ENCODE results near the gene RPS27L.

Gene RPS27L

GRCh38 chr15:63194302-63194701 is 37.0 kb upstream of the RPS27L start:
- Histone ChIP-seq H3K36me3 (no peaks in the 10 kb centered on the region), H3K4me1 (peaks cover 12% of the 10 kb centered on the region; the same call in 1 of the 2 replicates), H3K4me3 (ENCODE audit: low read depth, low read length) (no peak overlapping the region), H3K9me3 (no peaks in the 10 kb centered on the region), H3K27me3 (no peaks in the 10 kb centered on the region)
- DNase-seq: no peak
- no peak for TF ChIP-seq CTCF (IDR thresholded peaks at IDR 0.05; ENCODE audit: low read depth, low read length)

DNA sequence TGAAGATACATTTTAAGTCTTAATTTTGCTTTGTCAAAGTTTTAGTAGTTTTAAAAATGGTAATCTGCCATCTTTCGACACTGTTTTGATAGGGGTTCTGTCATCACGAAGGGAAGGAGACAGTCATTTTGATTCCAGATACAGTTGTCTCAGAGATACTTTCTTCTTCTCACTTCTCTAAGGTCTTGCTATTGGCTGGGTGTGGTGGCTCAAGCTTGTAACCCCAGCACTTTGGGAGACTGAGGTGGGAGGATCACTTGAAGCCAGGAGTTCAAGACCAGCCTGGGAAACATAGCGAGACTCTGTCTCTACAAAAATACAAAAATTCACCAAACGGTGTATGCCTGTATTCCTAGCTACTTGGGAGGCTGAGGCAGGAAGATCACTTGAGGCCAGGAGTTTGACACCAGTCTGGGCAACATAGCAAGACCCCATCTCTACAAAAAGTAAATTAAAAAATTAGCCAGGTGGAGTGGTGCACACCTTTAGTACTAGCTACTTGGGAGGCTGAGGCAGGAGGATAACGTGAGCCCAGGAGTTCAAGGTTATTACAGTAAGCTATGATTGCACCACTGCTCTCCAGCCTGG is 35.4 kb upstream of the RPS27L start:
- H3K36me3 ChIP-seq: no peaks in the 10 kb centered on the region
- DNase-seq: no peak
- no peaks in the 10 kb centered on the region for H3K27me3 ChIP-seq
- no peaks in the 10 kb centered on the region for H3K9me3 ChIP-seq
- no peak for TF ChIP-seq CTCF (IDR thresholded peaks at IDR 0.05; ENCODE audit: low read depth, low read length)
- peaks cover 15% of the 10 kb centered on the region for H3K4me1 ChIP-seq
- H3K4me3 ChIP-seq (ENCODE audit: low read depth, low read length): no peak overlapping the region

DNA sequence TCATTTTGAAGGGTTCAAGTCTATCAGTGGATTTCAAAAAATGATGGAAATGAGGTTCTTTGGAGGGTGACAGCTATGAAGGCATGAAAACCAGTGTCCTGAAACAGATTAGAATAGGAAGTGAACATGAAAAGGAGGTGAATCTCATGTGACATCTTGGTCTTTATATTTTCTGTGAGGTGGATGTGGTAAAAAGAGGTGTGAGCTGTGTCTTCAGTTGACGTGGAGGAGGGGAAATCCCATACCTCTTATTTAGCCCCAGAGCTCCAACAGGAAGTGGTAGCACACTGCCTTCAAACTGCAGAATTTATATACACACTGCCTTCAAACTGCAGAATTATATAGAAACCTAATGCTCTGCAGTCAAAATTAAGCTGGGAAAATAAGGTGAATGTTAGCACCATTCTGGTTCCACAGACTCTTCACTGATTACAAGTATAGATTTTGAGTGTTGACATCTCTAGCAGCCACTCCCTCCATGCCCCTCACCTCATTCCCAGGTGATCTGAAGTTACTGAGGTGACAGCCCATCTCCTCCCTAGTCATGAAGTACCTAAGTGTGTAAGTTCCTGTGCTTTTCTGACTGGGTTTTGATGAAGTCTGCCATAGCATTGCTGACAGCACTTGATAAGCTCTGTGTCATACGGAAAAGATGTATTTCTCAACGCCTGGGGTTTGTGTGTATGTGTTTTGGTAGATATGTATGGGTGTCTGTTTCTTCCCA is 34.8 kb upstream of the RPS27L start:
- Histone ChIP-seq H3K4me3 (ENCODE audit: low read depth, low read length) (no peak overlapping the region), H3K27me3 (no peaks in the 10 kb centered on the region), H3K4me1 (peaks cover 15% of the 10 kb centered on the region), H3K9me3 (no peaks in the 10 kb centered on the region), H3K36me3 (no peaks in the 10 kb centered on the region)
- no peak for DNase-seq
- TF ChIP-seq CTCF (IDR thresholded peaks at IDR 0.05; ENCODE audit: low read depth, low read length): no peak

GRCh38 chr15:63190769-63191649 is 33.7 kb upstream of the RPS27L start:
- H3K36me3 ChIP-seq: no peaks in the 10 kb centered on the region
- peaks cover 15% of the 10 kb centered on the region for H3K4me1 ChIP-seq
- no peak for TF ChIP-seq CTCF (IDR thresholded peaks at IDR 0.05; ENCODE audit: low read depth, low read length)
- H3K4me3 ChIP-seq (ENCODE audit: low read depth, low read length): peak overlapping the region; percentile 86
- no peaks in the 10 kb centered on the region for H3K9me3 ChIP-seq
- no peak for DNase-seq
- no peaks in the 10 kb centered on the region for H3K27me3 ChIP-seq

GRCh38 chr15:63189941-63190768 is 32.9 kb upstream of the RPS27L start:
- Histone ChIP-seq H3K9me3 (no peaks in the 10 kb centered on the region), H3K27me3 (no peaks in the 10 kb centered on the region), H3K4me3 (ENCODE audit: low read depth, low read length) (peak overlapping the region; percentile 86), H3K4me1 (peaks cover 13% of the 10 kb centered on the region), H3K36me3 (no peaks in the 10 kb centered on the region)
- TF ChIP-seq CTCF (IDR thresholded peaks at IDR 0.05; ENCODE audit: low read depth, low read length): no peak
- DNase-seq: no peak
